HFF-Myc (cell line): ENCODE data around the gene PTGES3.

ENCODE experiments used
- DNase-seq: peaks from one replicate; pipeline ENCODE4 v3.0.0-alpha.2; 2011; ENCODE audit warnings: low read depth; ENCODE audit errors: extremely low read depth
- H3K4me3 ChIP-seq: replicated peaks from 2 replicates; pipeline ENCODE4 v1.5.1; 2011; ENCODE audit warnings: low read depth, mild to moderate bottlenecking, control low read depth, low read length
- CTCF ChIP-seq: IDR thresholded peaks from 2 replicates; pipeline ENCODE4 v1.5.1; 2012; ENCODE audit warnings: mild to moderate bottlenecking, low read depth, low read length, control low read depth; ENCODE audit errors: missing control alignments

Gene PTGES3

GRCh38 chr12:56677680-56678079 is 10.4 kb downstream of the PTGES3 start:
- TF ChIP-seq CTCF, result no peak
- no peak overlapping the region for H3K4me3 ChIP-seq
- no peak for DNase-seq

GRCh38 chr12:56676851-56677580 is 11.1 kb downstream of the PTGES3 start:
- no peak overlapping the region for H3K4me3 ChIP-seq

GRCh38 chr12:56671608-56672007 is 16.5 kb downstream of the PTGES3 start:
- H3K4me3 ChIP-seq, result no peak overlapping the region
- TF ChIP-seq CTCF, result no peak
- no peak for DNase-seq

More at GRCh38 chr12:56676851-56677580, 11.1 kb downstream of the PTGES3 start:
- DNase-seq, result no peak
- TF ChIP-seq CTCF, result no peak

GRCh38 chr12:56670836-56671235 is 17.2 kb downstream of the PTGES3 start:
- no peak for TF ChIP-seq CTCF
- DNase-seq, result no peak
- no peak overlapping the region for H3K4me3 ChIP-seq

- no peak for DNase-seq
- no peak overlapping the region for H3K4me3 ChIP-seq
- no peak for TF ChIP-seq CTCF
Measured at GRCh38 chr12:56668197-56668457, 20.0 kb downstream of the PTGES3 start.

GRCh38 chr12:56661979-56662638 is 26.0 kb downstream of the PTGES3 start:
- DNase-seq, result no peak
- no peak for TF ChIP-seq CTCF

More at GRCh38 chr12:56661979-56662638, 26.0 kb downstream of the PTGES3 start:
- no peak overlapping the region for H3K4me3 ChIP-seq
